WI38 (cell line): ENCODE data around the gene ADTRP.

Experiments
- H3K4me3 ChIP-seq: 2 replicates; pipeline ENCODE4 v1.5.1; 2011; ENCODE audit warnings: low read depth, mild to moderate bottlenecking, control low read depth, low read length
- CTCF ChIP-seq: IDR thresholded peaks from 2 replicates; pipeline ENCODE4 v1.5.1; 2012; ENCODE audit warnings: low read depth, mild to moderate bottlenecking, control low read depth, low read length

Gene ADTRP

GRCh38 chr6:11734861-11735613, 43.6 kb downstream of the ADTRP start:
- H3K4me3 ChIP-seq, result no peak overlapping the region
- TF ChIP-seq CTCF, result no peak

DNA sequence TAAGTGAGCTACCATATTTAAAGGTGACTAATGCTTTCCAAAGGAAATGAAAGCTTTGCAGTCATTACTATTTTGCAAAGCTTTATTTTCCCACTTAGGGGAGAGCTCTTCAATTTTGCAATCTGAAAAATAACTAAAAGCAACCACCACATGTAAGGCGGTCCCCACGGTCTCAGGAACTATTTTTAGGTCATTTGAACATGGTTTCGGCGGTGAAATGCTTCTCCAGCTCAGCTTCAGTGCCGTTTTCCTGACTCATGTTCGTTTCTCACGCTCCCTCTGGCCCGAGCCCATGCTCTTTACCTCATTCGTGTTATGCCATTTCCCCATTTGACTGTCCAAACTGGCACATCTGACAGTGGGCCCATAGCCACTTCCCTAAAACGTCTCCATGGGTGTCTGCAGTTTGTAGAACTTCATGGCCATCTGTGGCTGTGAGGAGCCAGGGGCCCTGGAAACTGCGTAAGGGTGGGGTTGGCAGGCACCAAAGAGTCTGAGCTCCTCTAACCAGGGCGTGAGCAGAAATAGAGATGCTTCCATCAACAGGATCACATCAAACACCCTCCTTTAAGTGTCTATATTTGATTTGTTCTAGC, 46.5 kb downstream of the ADTRP start:
- H3K4me3 ChIP-seq, result no peak overlapping the region

GRCh38 chr6:11731423-11731822, 47.2 kb downstream of the ADTRP start:
- no peak for TF ChIP-seq CTCF
- H3K4me3 ChIP-seq, result no peak overlapping the region

More for the DNA sequence above, 46.5 kb downstream of the ADTRP start:
- no peak for TF ChIP-seq CTCF

GRCh38 chr6:11730641-11731040, 48.0 kb downstream of the ADTRP start:
- H3K4me3 ChIP-seq, result no peak overlapping the region
- TF ChIP-seq CTCF, result no peak

DNA sequence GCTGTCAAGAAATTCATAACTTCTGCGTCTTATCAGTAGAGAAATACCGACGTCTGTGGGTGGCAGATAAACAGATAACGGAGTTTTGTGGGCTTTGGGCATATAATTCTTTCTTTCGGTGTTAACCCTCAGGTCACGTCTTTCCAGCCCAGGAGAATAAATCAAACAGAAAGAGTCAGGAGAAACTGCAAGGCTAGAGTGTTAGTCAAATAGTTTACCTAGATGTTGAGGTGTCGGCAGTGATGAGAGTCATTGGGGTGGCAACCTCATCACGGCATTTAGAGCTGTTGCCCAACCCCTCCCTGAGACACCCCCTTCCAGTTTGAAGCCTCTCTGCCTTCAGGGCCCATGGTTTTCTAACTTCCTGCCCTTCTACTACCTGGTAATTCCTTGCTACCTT, 49.5 kb downstream of the ADTRP start:
- H3K4me3 ChIP-seq, result no peak overlapping the region

GRCh38 chr6:11727998-11728961, 50.3 kb downstream of the ADTRP start:
- TF ChIP-seq CTCF, result no peak
- no peak overlapping the region for H3K4me3 ChIP-seq

More for the DNA sequence above, 49.5 kb downstream of the ADTRP start:
- no peak for TF ChIP-seq CTCF
